ENCODE measurements around the gene ZNF599. TPM values are rescaled to one million over a fixed set of nuclear protein-coding genes. Genes with fewer than 3 reads are reported as not detected.
A peak's percentile ranks its signal among the peaks of the same experiment; 100 is the strongest.

ZNF599 gene
- total and polyA plus RNA-seq, 2 of the 13 experiments (the other 11 are each of a cell fraction or from before 2014, with no cell fraction given) = 5.8 to 7.3 TPM

GRCh38 chr19:34733746-34734536 is 39.1 kb downstream of the ZNF599 start, which contains the start of gene ZNF181 (continued):
- TF ChIP-seq ZNF18 (CRISPR knock-in tag; IDR thresholded peaks at IDR 0.05; ENCODE audit: insufficient replicate concordance) (no peak), PBX2 (CRISPR knock-in tag; IDR thresholded peaks at IDR 0.05) (no peak), PRDM15 (CRISPR knock-in tag; IDR thresholded peaks at IDR 0.05) (no peak), FOXA1 (IDR thresholded peaks at IDR 0.05) (no peak), FOXA1 (CRISPR knock-in tag; IDR thresholded peaks at IDR 0.05) (peak; percentile 65), ZNF598 (CRISPR knock-in tag; IDR thresholded peaks at IDR 0.05; ENCODE audit: borderline replicate concordance) (no peak), ZNF407 (CRISPR knock-in tag; IDR thresholded peaks at IDR 0.05; ENCODE audit: not compliant biosample characterization) (peak; percentile 49), KDM2A (CRISPR knock-in tag; IDR thresholded peaks at IDR 0.05; ENCODE audit: borderline replicate concordance, low read depth) (peak; percentile 85), TAF1 (CRISPR knock-in tag; IDR thresholded peaks at IDR 0.05) (peak; percentile 86), ZNF441 (CRISPR knock-in tag; IDR thresholded peaks at IDR 0.05; ENCODE audit: borderline replicate concordance) (peak; percentile 64; the same call in 1 of the 2 replicates), ZNF788 (CRISPR knock-in tag; IDR thresholded peaks at IDR 0.05; ENCODE audit: borderline replicate concordance) (peak; percentile 60; the same call in 1 of the 2 replicates), SP140L (CRISPR knock-in tag; IDR thresholded peaks at IDR 0.05; ENCODE audit: borderline replicate concordance) (no peak), ZNF317 (CRISPR knock-in tag; IDR thresholded peaks at IDR 0.05) (no peak), ISL2 (CRISPR knock-in tag; IDR thresholded peaks at IDR 0.05) (peak; percentile 65)

Data from HepG2 (cell line).